Gastrocnemius medialis (tissue), 4 donors: ENCODE measurements around the gene TAOK1.

Experiments
- CTCF ChIP-seq, 5 experiments: fragments of 450-650 bp in 3 of 5; fragments of 200-600 bp in 2 of 5; sonication (generic) in 2 of 5; IDR thresholded peaks in 4 of 5; conservative IDR thresholded peaks in 1 of 5; 1 replicate in 4 of 5; 2 replicates in 1 of 5; pipeline ENCODE4 v1.5.1; 2016 to 2019; ENCODE audit warnings: antibody characterized with exemption in 5 of 5, mild to moderate bottlenecking in 3 of 5, moderate library complexity in 3 of 5
- POLR2A ChIP-seq, 2 donors: fragments of 450-650 bp; IDR thresholded peaks; one replicate each; pipeline ENCODE4 v1.6.1; 2017; ENCODE audit warnings: antibody characterized with exemption in 2 of 2, mild to moderate bottlenecking in 2 of 2, moderate library complexity in 2 of 2

GRCh38 chr17:29449865-29450671 is 59.9 kb downstream of the TAOK1 start:
- no peak for TF ChIP-seq POLR2A (IDR thresholded peaks at IDR 0.05)
- TF ChIP-seq CTCF (IDR thresholded peaks at IDR 0.05 in 4 of 5, conservative IDR thresholded peaks at IDR 0.05 in 1 of 5), result no peak
